ENCODE data around the gene ZFP69B.

DNA sequence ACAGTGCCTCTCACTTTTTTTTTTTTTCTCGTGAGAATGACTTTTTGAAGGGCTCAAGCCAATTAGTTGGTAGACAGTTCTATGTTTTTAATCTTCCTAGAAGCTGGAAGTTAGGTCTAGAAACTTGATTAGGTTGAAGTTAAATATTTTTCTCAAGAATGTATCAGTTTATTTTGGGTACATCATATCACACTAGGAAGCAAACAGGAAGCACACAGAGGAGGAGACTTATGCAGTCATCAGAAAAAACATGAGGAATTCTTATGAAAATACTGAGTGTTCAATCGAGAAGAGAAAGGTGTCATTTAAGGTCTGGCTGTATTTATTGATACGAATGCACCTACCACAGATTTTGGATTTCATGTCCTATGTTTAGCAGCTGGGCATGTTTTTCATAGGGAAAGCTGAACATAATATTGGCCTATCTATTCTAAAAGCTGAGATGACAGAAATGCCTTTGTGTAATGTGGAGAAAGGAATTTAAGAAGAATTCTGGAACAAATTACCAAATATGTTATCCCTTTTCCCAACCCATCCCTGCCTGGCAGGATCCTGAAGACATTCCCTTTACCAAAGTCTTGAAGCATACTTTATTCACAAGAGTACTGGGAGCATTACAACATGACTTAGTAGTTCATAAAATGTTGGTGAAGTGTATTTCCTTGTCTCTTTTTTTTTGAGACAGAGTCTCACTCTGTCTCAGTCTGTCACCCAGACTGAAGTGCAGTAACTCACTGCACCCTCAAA, 17.5 kb upstream of the ZFP69B start:
- TF ChIP-seq, protein P1, sequence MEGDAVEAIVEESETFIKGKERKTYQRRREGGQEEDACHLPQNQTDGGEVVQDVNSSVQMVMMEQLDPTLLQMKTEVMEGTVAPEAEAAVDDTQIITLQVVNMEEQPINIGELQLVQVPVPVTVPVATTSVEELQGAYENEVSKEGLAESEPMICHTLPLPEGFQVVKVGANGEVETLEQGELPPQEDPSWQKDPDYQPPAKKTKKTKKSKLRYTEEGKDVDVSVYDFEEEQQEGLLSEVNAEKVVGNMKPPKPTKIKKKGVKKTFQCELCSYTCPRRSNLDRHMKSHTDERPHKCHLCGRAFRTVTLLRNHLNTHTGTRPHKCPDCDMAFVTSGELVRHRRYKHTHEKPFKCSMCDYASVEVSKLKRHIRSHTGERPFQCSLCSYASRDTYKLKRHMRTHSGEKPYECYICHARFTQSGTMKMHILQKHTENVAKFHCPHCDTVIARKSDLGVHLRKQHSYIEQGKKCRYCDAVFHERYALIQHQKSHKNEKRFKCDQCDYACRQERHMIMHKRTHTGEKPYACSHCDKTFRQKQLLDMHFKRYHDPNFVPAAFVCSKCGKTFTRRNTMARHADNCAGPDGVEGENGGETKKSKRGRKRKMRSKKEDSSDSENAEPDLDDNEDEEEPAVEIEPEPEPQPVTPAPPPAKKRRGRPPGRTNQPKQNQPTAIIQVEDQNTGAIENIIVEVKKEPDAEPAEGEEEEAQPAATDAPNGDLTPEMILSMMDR (IDR thresholded peaks at IDR 0.05; ENCODE audit: extremely low read depth in 1 of 2, insufficient read depth in 1 of 2, low read depth in 1 of 2, low read length in 2 of 2), result no peak
- TF ChIP-seq POLR2AphosphoS5 (IDR thresholded peaks at IDR 0.05; ENCODE audit: insufficient read depth, low read depth, low read length) (no peak), POLR2A (IDR thresholded peaks at IDR 0.05; ENCODE audit: low read depth, low read length) (no peak)
- TF ChIP-seq, protein P2, sequence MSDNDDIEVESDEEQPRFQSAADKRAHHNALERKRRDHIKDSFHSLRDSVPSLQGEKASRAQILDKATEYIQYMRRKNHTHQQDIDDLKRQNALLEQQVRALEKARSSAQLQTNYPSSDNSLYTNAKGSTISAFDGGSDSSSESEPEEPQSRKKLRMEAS (IDR thresholded peaks at IDR 0.05; ENCODE audit: insufficient read depth, insufficient read length), result no peak

All from endothelial cell of umbilical vein (primary cell).